ENCODE results near the gene GRIK4. TPM values are rescaled to one million over a fixed set of nuclear protein-coding genes. Genes with fewer than 3 reads are reported as not detected.

Gene GRIK4
- total and polyA plus RNA-seq, 2 donors (not counting 3 experiments of a cell fraction or from before 2014, with no cell fraction given), result 0.81 to 1.6 TPM

GRCh38 chr11:120546312-120547205, 35.0 kb downstream of the GRIK4 start:
- CTCF ChIA-PET, result interaction anchor here (0.9 to 3.0 kb wide), 8 partner anchors 13 to 383 kb away, joined by 3 to 20 read pairs (median 6); partner anchors contain the start of gene GRIK4

GRCh38 chr11:120547316-120547715, 35.8 kb downstream of the GRIK4 start:
- H3K79me2 ChIP-seq (ENCODE audit: control insufficient read depth, insufficient read depth, low read length), result no peaks in the 10 kb centered on the region
- no peaks in the 10 kb centered on the region for H4K20me1 ChIP-seq (replicated peaks; ENCODE audit: control insufficient read depth, extremely low read depth, insufficient read depth, low read length)
- no peak for DNase-seq (ENCODE audit: low read depth, low spot score)
- H3K27ac ChIP-seq (ENCODE audit: insufficient read depth, low read depth, low read length), result no peak overlapping the region
- peaks cover 13% of the 10 kb centered on the region for H3K4me1 ChIP-seq (ENCODE audit: control insufficient read depth, extremely low read depth, insufficient read depth, low read length)
- BruUV-seq (replicated peaks), result no TSS peak
- ChIA-PET CTCF (interaction anchor here (0.9 to 3.0 kb wide), 8 partner anchors 12 to 383 kb away, joined by 3 to 20 read pairs (median 6); partner anchors contain the start of gene GRIK4), POLR2A (interaction anchor here (0.5 to 1.1 kb wide), 4 partner anchors 16 to 222 kb away, joined by 3 to 4 read pairs (median 3); no protein-coding TSS in a partner anchor)
- no peak overlapping the region for H2AFZ ChIP-seq (ENCODE audit: low read depth, low read length)
- no peaks in the 10 kb centered on the region for H3K36me3 ChIP-seq (ENCODE audit: control insufficient read depth in 2 of 2, extremely low read depth in 1 of 2, insufficient read depth in 2 of 2, low read length in 2 of 2)
- dilution Hi-C loops (cut with MboI; ENCODE audit: extremely low pct_ligation_motif_present, low sequenced_read_pairs), result no loop called here
- no peak overlapping the region for H3K4me3 ChIP-seq (replicated peaks in 1 of 3; ENCODE audit: insufficient read depth in 1 of 3, low read depth in 1 of 3, low read length in 3 of 3)
- H3K4me2 ChIP-seq (ENCODE audit: insufficient read depth, low read length), result no peak overlapping the region
- no peaks in the 10 kb centered on the region for H3K9me1 ChIP-seq (replicated peaks; ENCODE audit: control insufficient read depth, extremely low read depth, insufficient read depth, low read length)
- no peaks in the 10 kb centered on the region for H3K9me3 ChIP-seq (replicated peaks; ENCODE audit: control insufficient read depth, insufficient read depth, low read length)
- no peak for TF ChIP-seq MAX (IDR thresholded peaks at IDR 0.05; ENCODE audit: insufficient read depth, insufficient read length)
- TF ChIP-seq FOS (IDR thresholded peaks at IDR 0.05; ENCODE audit: borderline replicate concordance, insufficient read depth, low read length), result no peak
- no peak for TF ChIP-seq CTCF (IDR thresholded peaks at IDR 0.05; ENCODE audit: extremely low read depth in 1 of 2, insufficient read depth in 1 of 2, low read depth in 1 of 2, low read length in 2 of 2)
- TF ChIP-seq MYC (IDR thresholded peaks at IDR 0.05; ENCODE audit: low read depth, low read length), result no peak
- no peak for TF ChIP-seq POLR2AphosphoS5 (IDR thresholded peaks at IDR 0.05; ENCODE audit: insufficient read depth, low read depth, low read length)
- no peak for TF ChIP-seq POLR2A (IDR thresholded peaks at IDR 0.05; ENCODE audit: low read depth, low read length)
- no peak for TF ChIP-seq JUN (IDR thresholded peaks at IDR 0.05; ENCODE audit: borderline replicate concordance, insufficient read depth, insufficient read length, low read depth)
- TF ChIP-seq EZH2 (IDR thresholded peaks at IDR 0.05; ENCODE audit: borderline replicate concordance, low read depth, low read length, severe bottlenecking), result no peak
- TF ChIP-seq GATA2 (IDR thresholded peaks at IDR 0.05; ENCODE audit: insufficient read depth, insufficient read length, low read depth, low read length), result no peak
- intact Hi-C loops (cut with micrococcal nuclease), result loop anchor here (1.0 kb wide), 1 partner anchor 19 kb away; no protein-coding TSS in a partner anchor
- H3K27me3 ChIP-seq (ENCODE audit: control insufficient read depth in 2 of 2, insufficient read depth in 2 of 2, low read length in 2 of 2), result no peaks in the 10 kb centered on the region
- H3K9ac ChIP-seq (replicated peaks; ENCODE audit: extremely low read depth, insufficient read depth, low read length), result no peak overlapping the region
- FAIRE-seq, result no peak

More at GRCh38 chr11:120546312-120547205, 35.0 kb downstream of the GRIK4 start:
- no peak overlapping the region for H3K27ac ChIP-seq (ENCODE audit: insufficient read depth, low read depth, low read length)
- dilution Hi-C loops (cut with MboI; ENCODE audit: extremely low pct_ligation_motif_present, low sequenced_read_pairs) (no loop called here), intact Hi-C loops (cut with micrococcal nuclease) (loop anchor here (1.0 kb wide), 1 partner anchor 20 kb away; no protein-coding TSS in a partner anchor)
- FAIRE-seq, result peak; percentile 80
- no peaks in the 10 kb centered on the region for H3K36me3 ChIP-seq (ENCODE audit: control insufficient read depth in 2 of 2, extremely low read depth in 1 of 2, insufficient read depth in 2 of 2, low read length in 2 of 2)
- no TSS peak for BruUV-seq (replicated peaks)
- H3K4me1 ChIP-seq (ENCODE audit: control insufficient read depth, extremely low read depth, insufficient read depth, low read length), result peaks cover 13% of the 10 kb centered on the region
- DNase-seq (ENCODE audit: low read depth, low spot score), result peak; percentile 44
- no peaks in the 10 kb centered on the region for H3K27me3 ChIP-seq (ENCODE audit: control insufficient read depth in 2 of 2, insufficient read depth in 2 of 2, low read length in 2 of 2)
- no peaks in the 10 kb centered on the region for H3K9me1 ChIP-seq (replicated peaks; ENCODE audit: control insufficient read depth, extremely low read depth, insufficient read depth, low read length)
- POLR2A ChIA-PET, result interaction anchor here (0.6 to 1.1 kb wide), 3 partner anchors 17 to 221 kb away, joined by 3 to 4 read pairs (median 3); no protein-coding TSS in a partner anchor
- H2AFZ ChIP-seq (ENCODE audit: low read depth, low read length), result no peak overlapping the region
- TF ChIP-seq FOS (IDR thresholded peaks at IDR 0.05; ENCODE audit: borderline replicate concordance, insufficient read depth, low read length) (peak; percentile 51), POLR2A (IDR thresholded peaks at IDR 0.05; ENCODE audit: low read depth, low read length) (no peak)
- H3K79me2 ChIP-seq (ENCODE audit: control insufficient read depth, insufficient read depth, low read length), result no peaks in the 10 kb centered on the region
- H3K9me3 ChIP-seq (replicated peaks; ENCODE audit: control insufficient read depth, insufficient read depth, low read length), result no peaks in the 10 kb centered on the region
- no peak overlapping the region for H3K4me2 ChIP-seq (ENCODE audit: insufficient read depth, low read length)
- H3K9ac ChIP-seq (replicated peaks; ENCODE audit: extremely low read depth, insufficient read depth, low read length), result no peak overlapping the region
- no peak overlapping the region for H3K4me3 ChIP-seq (replicated peaks in 1 of 3; ENCODE audit: insufficient read depth in 1 of 3, low read depth in 1 of 3, low read length in 3 of 3)
- no peaks in the 10 kb centered on the region for H4K20me1 ChIP-seq (replicated peaks; ENCODE audit: control insufficient read depth, extremely low read depth, insufficient read depth, low read length)
